Endothelial cell of umbilical vein (primary cell): ENCODE results near the gene TP53TG5. TPM values are rescaled to one million over a fixed set of nuclear protein-coding genes. Genes with fewer than 3 reads are reported as not detected.

Experiments used
- BruUV-seq: library from RNA; stranded (reverse); fragments of 400-500 nt; replicated peaks from 2 replicates; lab custom pipeline; 2021; lab: Mats Ljungman, UMichigan
- CTCF ChIA-PET: fragments of 300-600, 350-600 bp; sonication (Branson Sonifier 250); formaldehyde crosslinking; loops from one replicate; lab custom pipeline; 2021; ENCODE audit warnings: antibody characterized with exemption, inconsistent platforms; lab: Charles Lee
- POLR2A ChIA-PET: fragments of 300-600, 350-600 bp; sonication (Branson Sonifier 250); formaldehyde crosslinking; loops from one replicate; lab custom pipeline; 2021; ENCODE audit warnings: antibody characterized with exemption, inconsistent platforms; lab: Charles Lee
- DNase-seq: peaks from one replicate; pipeline ENCODE4 v3.0.0-alpha.2; 2011; ENCODE audit warnings: low read depth, low spot score
- FAIRE-seq: peaks from 2 replicates; lab custom pipeline; 2011; peaks lifted over from hg19 to GRCh38; lab: Jason Lieb, UNC
- H2AFZ ChIP-seq: 2 replicates; pipeline ENCODE4 v1.6.0; 2012; ENCODE audit warnings: low read depth, low read length, control low read depth, inconsistent platforms
- H3K27ac ChIP-seq: 2 replicates; pipeline ENCODE4 v1.5.1; 2011; ENCODE audit warnings: low read depth, mild to moderate bottlenecking, control low read depth, low read length, moderate library complexity; ENCODE audit not compliant: insufficient read depth
- H3K27me3 ChIP-seq, 2 experiments: 2 replicates each; pipeline versions ENCODE4 v1.6.0 to v1.6.1; 2011; ENCODE audit warnings: low read length in 2 of 2, mixed read lengths in 1 of 2; ENCODE audit not compliant: control insufficient read depth in 2 of 2, insufficient read depth in 2 of 2
- H3K36me3 ChIP-seq, 2 experiments: 2 replicates in 1 of 2; 3 replicates in 1 of 2; pipeline ENCODE4 v1.5.1; 2011; ENCODE audit warnings: low read length in 2 of 2, mild to moderate bottlenecking in 1 of 2, moderate library complexity in 1 of 2; ENCODE audit not compliant: control insufficient read depth in 2 of 2, insufficient read depth in 2 of 2; ENCODE audit errors: extremely low read depth in 1 of 2
- H3K4me1 ChIP-seq: 3 replicates; pipeline ENCODE4 v1.5.1; 2011; ENCODE audit warnings: mild to moderate bottlenecking, low read length; ENCODE audit not compliant: control insufficient read depth, insufficient read depth; ENCODE audit errors: extremely low read depth
- H3K4me2 ChIP-seq: 2 replicates; pipeline ENCODE4 v1.6.1; 2011; ENCODE audit warnings: low read length, control low read depth, mixed read lengths; ENCODE audit not compliant: insufficient read depth
- H3K4me3 ChIP-seq, 3 experiments: fragments of 200-600 bp in 1 of 3; sonication (generic), shearing (Covaris generic) in 1 of 3; replicated peaks in 1 of 3; 2 replicates each; pipeline ENCODE4 v1.5.1; 2011 to 2016; ENCODE audit warnings: control low read depth in 3 of 3, low read length in 3 of 3, mild to moderate bottlenecking in 2 of 3, inconsistent platforms in 1 of 3, low read depth in 1 of 3, moderate library complexity in 1 of 3; ENCODE audit not compliant: insufficient read depth in 1 of 3
- H3K79me2 ChIP-seq: 2 replicates; pipeline ENCODE4 v1.6.0; 2012; ENCODE audit warnings: low read length, inconsistent platforms; ENCODE audit not compliant: control insufficient read depth, insufficient read depth
- H3K9ac ChIP-seq: replicated peaks from 2 replicates; pipeline ENCODE3; 2011; ENCODE audit warnings: low read length, control low read depth; ENCODE audit not compliant: insufficient read depth; ENCODE audit errors: extremely low read depth
- H3K9me1 ChIP-seq: replicated peaks from 3 replicates; pipeline ENCODE4 v1.6.0; 2011; ENCODE audit warnings: mild to moderate bottlenecking, low read length; ENCODE audit not compliant: control insufficient read depth, insufficient read depth; ENCODE audit errors: extremely low read depth
- H3K9me3 ChIP-seq: replicated peaks from 2 replicates; pipeline ENCODE4 v1.5.1; 2012; ENCODE audit warnings: low read length, inconsistent platforms; ENCODE audit not compliant: control insufficient read depth, insufficient read depth
- H4K20me1 ChIP-seq: replicated peaks from 2 replicates; pipeline ENCODE3; 2011; ENCODE audit warnings: mild to moderate bottlenecking, low read length; ENCODE audit not compliant: control insufficient read depth, insufficient read depth; ENCODE audit errors: extremely low read depth
- EZH2 ChIP-seq: IDR thresholded peaks from 2 replicates; pipeline ENCODE4 v1.6.1; 2012; ENCODE audit warnings: borderline replicate concordance, low read depth, mild to moderate bottlenecking, moderate library complexity, low read length, inconsistent platforms; ENCODE audit not compliant: severe bottlenecking
- FOS ChIP-seq: IDR thresholded peaks from 2 replicates; pipeline ENCODE4 v1.6.1; 2011; ENCODE audit warnings: mild to moderate bottlenecking, low read length, moderate library complexity, borderline replicate concordance; ENCODE audit not compliant: insufficient read depth
- GATA2 ChIP-seq: IDR thresholded peaks from 2 replicates; pipeline ENCODE4 v1.7.0; 2011; ENCODE audit warnings: low read depth, mild to moderate bottlenecking, moderate library complexity, mixed read lengths, low read length; ENCODE audit not compliant: insufficient read length, insufficient read depth
- JUN ChIP-seq: IDR thresholded peaks from 2 replicates; pipeline ENCODE4 v1.6.1; 2011; ENCODE audit warnings: borderline replicate concordance, low read depth; ENCODE audit not compliant: insufficient read length, insufficient read depth
- MYC ChIP-seq: IDR thresholded peaks from one replicate; pipeline ENCODE4 v1.6.1; 2011; ENCODE audit warnings: mild to moderate bottlenecking, low read depth, low read length
- POLR2A ChIP-seq: IDR thresholded peaks from 2 replicates; pipeline ENCODE4 v1.6.1; 2012; ENCODE audit warnings: low read depth, mild to moderate bottlenecking, control low read depth, low read length
- POLR2AphosphoS5 ChIP-seq: IDR thresholded peaks from 2 replicates; pipeline ENCODE4 v1.6.1; 2012; ENCODE audit warnings: low read depth, mild to moderate bottlenecking, control low read depth, low read length, moderate library complexity; ENCODE audit not compliant: insufficient read depth
- dilution Hi-C: fragments of 300-500 bp; cut with MboI; formaldehyde crosslinking; loops from one replicate; pipeline ENCODE4 v1.15.0; 2019; ENCODE audit warnings: low sequenced_read_pairs; ENCODE audit not compliant: extremely low pct_ligation_motif_present
- intact Hi-C: fragments of 100-400 bp; cut with micrococcal nuclease; formaldehyde crosslinking; loops from one replicate; pipeline ENCODE4 v1.10.0; 2022
- polyA plus RNA-seq, 4 experiments: library from polyadenylated mRNA; depleted of rRNA in 3 of 4; stranded (reverse) in 3 of 4; unstranded in 1 of 4; fragments of >200 nt; gene quantifications; 2 replicates each; pipeline versions ENCODE4 v1.2.1 to v1.2.3, GENCODE V29; 2011 to 2012; ENCODE audit warnings: missing spikeins in 1 of 4
- total RNA-seq: library from RNA; stranded (reverse); gene quantifications from 2 replicates; pipeline ENCODE4 v1.2.3, GENCODE V29; 2021
- TF ChIP-seq, protein P1 (sequence below), 2 donors: IDR thresholded peaks; 1 replicate in 1 of 2; 2 replicates in 1 of 2; pipeline ENCODE4 v1.5.1; 2011; ENCODE audit warnings: low read length in 2 of 2, mild to moderate bottlenecking in 2 of 2, moderate library complexity in 2 of 2, control low read depth in 1 of 2, inconsistent platforms in 1 of 2, low read depth in 1 of 2; ENCODE audit not compliant: insufficient read depth in 1 of 2; ENCODE audit errors: extremely low read depth in 1 of 2
- TF ChIP-seq, protein P2 (sequence below): IDR thresholded peaks from 2 replicates; pipeline ENCODE4 v1.6.1; 2011; ENCODE audit not compliant: insufficient read depth, insufficient read length

TP53TG5 gene
- total and polyA plus RNA-seq, 2 donors (not counting 3 experiments of a cell fraction or from before 2014, with no cell fraction given): not detected

DNA sequence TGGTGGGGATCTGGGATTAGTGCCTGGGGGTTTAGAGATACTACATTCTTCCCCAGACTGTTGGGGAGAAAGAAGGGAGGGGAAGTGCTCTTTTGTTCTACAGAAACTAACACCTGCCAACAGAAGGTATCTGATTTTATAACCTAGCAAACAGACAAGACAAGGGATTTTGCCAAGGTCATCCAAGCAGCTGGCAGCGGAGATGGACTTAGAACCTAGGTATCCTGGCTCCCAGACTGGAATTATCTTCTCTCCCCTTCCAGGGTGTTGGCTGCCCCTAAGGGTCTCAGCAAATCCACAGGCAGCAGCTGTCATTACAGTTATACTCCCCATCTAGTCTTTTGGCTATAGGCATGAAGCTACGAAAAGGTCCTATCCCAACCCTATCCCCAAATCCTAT lies 38.3 kb downstream of the TP53TG5 start:
- no peaks in the 10 kb centered on the region for H3K27me3 ChIP-seq
- POLR2A ChIA-PET: interaction anchor here (1.4 kb wide), 1 partner anchor 9 kb away, joined by 3 read pairs; the partner anchor contains the start of gene SDC4
- H4K20me1 ChIP-seq: no peaks in the 10 kb centered on the region
- CTCF ChIA-PET: no interaction called here
- dilution Hi-C loops: no loop called here
- H3K9me3 ChIP-seq: no peaks in the 10 kb centered on the region
- no TSS peak for BruUV-seq
- peaks cover 49% of the 10 kb centered on the region for H3K4me1 ChIP-seq
- H2AFZ ChIP-seq: no peak overlapping the region
- intact Hi-C loops: loop anchor here (10.0 kb wide), 1 partner anchor 575 kb away; the partner anchor contains the start of gene PLTP
- no peak for TF ChIP-seq EZH2
- TF ChIP-seq, protein P1, sequence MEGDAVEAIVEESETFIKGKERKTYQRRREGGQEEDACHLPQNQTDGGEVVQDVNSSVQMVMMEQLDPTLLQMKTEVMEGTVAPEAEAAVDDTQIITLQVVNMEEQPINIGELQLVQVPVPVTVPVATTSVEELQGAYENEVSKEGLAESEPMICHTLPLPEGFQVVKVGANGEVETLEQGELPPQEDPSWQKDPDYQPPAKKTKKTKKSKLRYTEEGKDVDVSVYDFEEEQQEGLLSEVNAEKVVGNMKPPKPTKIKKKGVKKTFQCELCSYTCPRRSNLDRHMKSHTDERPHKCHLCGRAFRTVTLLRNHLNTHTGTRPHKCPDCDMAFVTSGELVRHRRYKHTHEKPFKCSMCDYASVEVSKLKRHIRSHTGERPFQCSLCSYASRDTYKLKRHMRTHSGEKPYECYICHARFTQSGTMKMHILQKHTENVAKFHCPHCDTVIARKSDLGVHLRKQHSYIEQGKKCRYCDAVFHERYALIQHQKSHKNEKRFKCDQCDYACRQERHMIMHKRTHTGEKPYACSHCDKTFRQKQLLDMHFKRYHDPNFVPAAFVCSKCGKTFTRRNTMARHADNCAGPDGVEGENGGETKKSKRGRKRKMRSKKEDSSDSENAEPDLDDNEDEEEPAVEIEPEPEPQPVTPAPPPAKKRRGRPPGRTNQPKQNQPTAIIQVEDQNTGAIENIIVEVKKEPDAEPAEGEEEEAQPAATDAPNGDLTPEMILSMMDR (IDR thresholded peaks at IDR 0.05; ENCODE audit: extremely low read depth in 1 of 2, insufficient read depth in 1 of 2, low read depth in 1 of 2, low read length in 2 of 2): no peak
- TF ChIP-seq, protein P2, sequence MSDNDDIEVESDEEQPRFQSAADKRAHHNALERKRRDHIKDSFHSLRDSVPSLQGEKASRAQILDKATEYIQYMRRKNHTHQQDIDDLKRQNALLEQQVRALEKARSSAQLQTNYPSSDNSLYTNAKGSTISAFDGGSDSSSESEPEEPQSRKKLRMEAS: no peak
- TF ChIP-seq MYC: no peak
- TF ChIP-seq POLR2A: no peak
- TF ChIP-seq FOS: no peak
- no peak for TF ChIP-seq JUN
- no peak for TF ChIP-seq POLR2AphosphoS5
- TF ChIP-seq GATA2: no peak
- no peak overlapping the region for H3K4me2 ChIP-seq
- no peak for DNase-seq
- no peak overlapping the region for H3K4me3 ChIP-seq
- H3K36me3 ChIP-seq: peaks cover 0 to 3% of the 10 kb centered on the region in 2 experiments
- FAIRE-seq: no peak
- no peak overlapping the region for H3K27ac ChIP-seq
- no peaks in the 10 kb centered on the region for H3K9me1 ChIP-seq
- H3K79me2 ChIP-seq: peaks cover 68% of the 10 kb centered on the region
- no peak overlapping the region for H3K9ac ChIP-seq
